Stomach (tissue), 4 donors: ENCODE results near the gene TBC1D8.

Experiments
- POLR2A ChIP-seq, 4 donors: fragments of 450-650 bp; IDR thresholded peaks; one replicate each; pipeline ENCODE4 v1.6.1; 2016; ENCODE audit warnings: antibody characterized with exemption in 4 of 4, control low read depth in 2 of 4, mild to moderate bottlenecking in 1 of 4, moderate library complexity in 1 of 4
- POLR2AphosphoS5 ChIP-seq, 3 donors: sonication (generic); formaldehyde crosslinking; IDR thresholded peaks; one replicate each; pipeline ENCODE4 v1.6.1; 2016; ENCODE audit warnings: antibody characterized with exemption in 3 of 3
- TF ChIP-seq, protein P1 (sequence below), 7 experiments: fragments of 450-650 bp in 4 of 7; fragments of 200-600 bp in 3 of 7; sonication (generic) in 3 of 7; IDR thresholded peaks; one replicate each; pipeline ENCODE4 v1.5.1; 2016 to 2019; ENCODE audit warnings: antibody characterized with exemption in 7 of 7, control low read depth in 2 of 7, mild to moderate bottlenecking in 1 of 7

DNA sequence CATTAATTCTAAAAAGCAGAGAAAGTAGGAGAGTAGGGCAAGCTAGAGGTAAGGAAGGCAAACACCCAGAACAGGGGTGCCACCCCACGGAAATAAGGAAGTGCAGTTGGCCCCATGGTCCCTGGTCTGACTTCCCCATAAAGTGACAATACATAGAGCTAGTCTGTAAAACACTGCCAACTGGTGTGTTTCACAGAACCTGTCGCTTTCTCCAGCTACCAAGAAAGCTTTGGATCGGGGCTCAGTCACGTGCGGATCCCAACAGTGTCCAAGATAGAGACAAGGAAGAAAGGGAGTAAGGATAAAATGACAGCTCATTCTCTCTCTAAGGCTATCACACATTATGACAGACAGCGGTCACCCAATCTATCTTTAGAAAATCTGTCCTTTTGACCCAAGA, 36.4 kb downstream of the TBC1D8 start:
- no peak for TF ChIP-seq POLR2A (IDR thresholded peaks at IDR 0.05)
- TF ChIP-seq, protein P1, sequence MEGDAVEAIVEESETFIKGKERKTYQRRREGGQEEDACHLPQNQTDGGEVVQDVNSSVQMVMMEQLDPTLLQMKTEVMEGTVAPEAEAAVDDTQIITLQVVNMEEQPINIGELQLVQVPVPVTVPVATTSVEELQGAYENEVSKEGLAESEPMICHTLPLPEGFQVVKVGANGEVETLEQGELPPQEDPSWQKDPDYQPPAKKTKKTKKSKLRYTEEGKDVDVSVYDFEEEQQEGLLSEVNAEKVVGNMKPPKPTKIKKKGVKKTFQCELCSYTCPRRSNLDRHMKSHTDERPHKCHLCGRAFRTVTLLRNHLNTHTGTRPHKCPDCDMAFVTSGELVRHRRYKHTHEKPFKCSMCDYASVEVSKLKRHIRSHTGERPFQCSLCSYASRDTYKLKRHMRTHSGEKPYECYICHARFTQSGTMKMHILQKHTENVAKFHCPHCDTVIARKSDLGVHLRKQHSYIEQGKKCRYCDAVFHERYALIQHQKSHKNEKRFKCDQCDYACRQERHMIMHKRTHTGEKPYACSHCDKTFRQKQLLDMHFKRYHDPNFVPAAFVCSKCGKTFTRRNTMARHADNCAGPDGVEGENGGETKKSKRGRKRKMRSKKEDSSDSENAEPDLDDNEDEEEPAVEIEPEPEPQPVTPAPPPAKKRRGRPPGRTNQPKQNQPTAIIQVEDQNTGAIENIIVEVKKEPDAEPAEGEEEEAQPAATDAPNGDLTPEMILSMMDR (IDR thresholded peaks at IDR 0.05) = no peak
- no peak for TF ChIP-seq POLR2AphosphoS5 (IDR thresholded peaks at IDR 0.05)
